GM18498 (cell line): Measurements from ENCODE around the gene FRG2C.
"Not testable (repeated sequence)": the region's sequence is repeated elsewhere in the genome, so short reads cannot be mapped to it uniquely, and the experiment has no call there.

Source experiments
- ATAC-seq: cut with Tn5 transposase; IDR thresholded peaks from one replicate; pipeline ENCODE4 v1.9.1; 2021; ENCODE audit warnings: mild to moderate bottlenecking, moderate library complexity; ENCODE audit not compliant: unreplicated experiment

FRG2C gene

DNA sequence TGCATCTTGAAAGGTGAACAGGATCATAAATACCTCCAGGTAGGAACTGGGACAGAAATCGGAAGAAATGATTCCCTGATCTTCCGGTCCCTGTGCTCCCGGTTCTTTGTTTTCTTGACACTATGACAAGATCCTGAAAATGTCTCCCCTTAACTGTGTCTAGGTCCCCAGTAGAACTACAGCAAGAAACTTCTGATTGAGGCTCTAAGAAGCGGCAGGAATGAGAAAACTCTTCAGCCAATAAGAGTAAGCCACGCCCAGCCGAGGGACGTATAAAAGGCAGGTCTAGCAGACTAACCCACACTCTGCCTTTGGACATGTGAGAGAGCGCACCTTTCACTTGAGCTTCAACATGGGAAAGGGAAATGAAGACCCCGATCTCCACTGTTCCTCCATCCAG lies at the start of gene FRG2C:
TSS of gene FRG2C (plus strand) at position 301 of the 400 bp plus-strand sequence. CDS start at position 353, 52 bp downstream.
- ATAC-seq = not testable (repeated sequence)

DNA sequence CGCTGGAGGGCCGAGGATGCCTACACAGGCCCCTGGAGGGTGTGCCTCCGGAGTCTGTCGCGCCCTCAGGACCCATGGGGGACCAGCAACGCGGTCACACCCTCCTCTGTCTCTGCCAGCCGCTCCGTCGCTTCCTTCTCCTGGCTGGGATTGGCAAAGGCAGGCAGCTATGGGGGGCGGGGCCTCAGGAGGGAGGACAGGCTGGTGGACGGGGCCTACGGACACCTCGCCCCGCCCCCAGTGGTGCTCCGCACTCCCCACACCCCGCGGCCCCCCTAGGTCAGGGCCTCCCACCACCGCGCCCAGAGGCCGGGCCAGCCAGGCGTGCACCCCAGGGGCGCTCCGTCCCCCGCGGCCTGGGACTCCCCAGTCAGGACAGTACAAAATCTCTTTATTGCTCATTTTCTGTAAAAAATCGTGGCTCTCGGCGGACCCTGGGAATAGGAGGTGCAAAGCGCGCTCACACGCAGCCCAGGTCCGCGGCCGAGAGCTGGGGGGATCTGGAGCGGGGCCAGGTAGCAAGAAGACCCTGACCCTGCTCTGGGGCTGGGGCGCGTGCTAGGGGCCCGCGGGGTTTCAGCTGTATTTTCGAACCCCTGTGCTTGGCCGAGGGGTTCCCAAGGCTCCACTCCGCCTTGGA lies 45.3 kb upstream of the FRG2C start:
- ATAC-seq = not testable (repeated sequence)

DNA sequence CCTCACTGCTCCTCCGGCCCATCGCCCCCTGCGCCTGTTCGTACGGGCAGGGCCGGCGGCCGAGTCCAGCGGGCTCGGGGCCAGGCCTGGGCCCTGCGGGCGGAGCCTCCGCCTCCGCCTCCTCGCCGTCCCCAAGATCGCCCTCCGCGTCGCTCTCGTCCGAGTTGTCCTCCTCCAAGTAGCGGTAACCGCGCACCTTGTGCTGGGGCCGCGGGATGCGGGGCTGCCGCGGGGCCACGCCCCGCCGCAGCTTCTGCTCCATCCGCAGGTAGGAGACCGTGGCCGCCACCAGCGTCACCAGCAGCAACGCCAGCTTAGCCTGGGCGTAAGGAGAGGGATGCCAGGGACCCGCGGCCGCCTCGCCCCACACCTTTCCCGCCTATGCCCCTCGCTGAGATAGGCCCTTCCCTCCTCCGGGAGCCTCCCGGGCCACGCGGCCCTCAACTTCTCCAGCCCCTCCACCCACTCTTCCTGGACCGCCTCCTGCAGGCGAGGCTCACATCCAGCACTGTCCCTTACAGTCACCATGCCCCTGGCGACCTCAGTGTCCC lies 44.6 kb upstream of the FRG2C start:
- ATAC-seq = not testable (repeated sequence)

DNA sequence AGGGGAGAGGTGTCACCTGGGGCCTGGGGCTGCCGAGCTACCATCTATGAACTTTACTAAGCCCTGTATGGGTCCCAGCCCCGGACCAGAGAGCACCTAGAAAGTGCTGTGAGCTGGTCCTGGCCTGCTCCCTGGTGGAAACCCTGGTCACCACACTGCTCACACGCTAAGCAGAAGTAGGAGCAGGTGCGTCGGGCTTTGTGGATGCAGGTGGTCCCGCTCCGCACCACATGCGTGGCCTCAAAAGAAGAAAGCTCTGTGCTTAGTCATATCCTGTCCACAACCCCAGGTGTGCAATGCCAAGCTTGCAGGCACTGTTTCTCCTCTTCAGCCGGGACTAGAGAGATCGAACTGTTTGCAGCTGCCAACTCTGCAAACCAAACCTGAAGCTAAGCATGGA lies 42.4 kb upstream of the FRG2C start:
- ATAC-seq = not testable (repeated sequence)

DNA sequence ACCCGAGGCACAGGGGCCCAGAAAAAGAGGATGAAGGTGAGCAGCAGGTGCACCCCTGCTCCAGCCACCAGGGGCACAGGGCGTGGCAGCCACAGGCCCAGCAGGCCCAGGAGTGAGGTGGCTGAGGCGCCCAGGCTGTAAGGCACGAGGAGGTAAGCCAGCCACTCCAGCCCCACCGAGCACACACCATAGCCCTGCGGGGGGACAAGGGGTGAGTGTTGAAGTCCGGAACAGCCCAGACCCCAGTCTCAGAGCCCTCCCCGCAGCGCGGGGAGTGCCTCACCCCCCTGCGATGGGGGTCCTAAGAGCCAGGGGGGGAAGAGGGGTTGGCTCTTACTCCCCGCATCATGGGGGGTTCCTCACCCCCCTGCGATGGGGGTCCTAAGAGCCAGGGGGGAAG lies 40.5 kb upstream of the FRG2C start:
- ATAC-seq = not testable (repeated sequence)

DNA sequence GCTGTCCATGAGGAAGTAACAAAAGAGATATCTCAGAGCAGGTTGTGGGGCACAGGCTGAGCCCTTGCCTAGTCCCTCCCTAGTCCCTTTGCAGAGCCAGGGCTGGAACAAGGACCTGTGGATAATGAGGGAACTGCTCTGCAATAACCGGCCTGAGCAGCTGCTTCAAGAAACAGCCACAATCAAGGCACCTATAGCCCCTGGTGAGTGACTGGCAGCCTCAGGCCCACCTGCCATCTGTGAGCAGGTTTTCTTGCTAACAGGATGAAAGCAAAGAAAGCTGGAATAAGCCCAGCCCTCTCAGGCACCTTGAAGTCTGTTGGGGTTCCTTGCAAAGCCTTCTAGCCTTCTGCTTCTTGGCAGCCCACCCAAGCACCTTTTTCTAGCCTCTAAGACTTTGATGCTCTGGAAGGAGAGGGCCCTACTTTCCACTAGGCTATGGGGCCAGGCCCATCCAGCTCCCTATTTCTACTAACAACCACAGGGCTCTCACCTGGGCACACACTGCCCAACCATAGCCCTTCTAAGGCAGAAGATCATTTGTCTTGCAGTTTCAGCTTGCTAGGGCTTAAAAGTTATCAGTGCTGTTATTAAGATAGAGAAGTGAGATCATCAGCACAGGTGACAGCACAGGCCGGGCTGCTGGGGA lies 33.1 kb upstream of the FRG2C start:
- not testable (repeated sequence) for ATAC-seq

DNA sequence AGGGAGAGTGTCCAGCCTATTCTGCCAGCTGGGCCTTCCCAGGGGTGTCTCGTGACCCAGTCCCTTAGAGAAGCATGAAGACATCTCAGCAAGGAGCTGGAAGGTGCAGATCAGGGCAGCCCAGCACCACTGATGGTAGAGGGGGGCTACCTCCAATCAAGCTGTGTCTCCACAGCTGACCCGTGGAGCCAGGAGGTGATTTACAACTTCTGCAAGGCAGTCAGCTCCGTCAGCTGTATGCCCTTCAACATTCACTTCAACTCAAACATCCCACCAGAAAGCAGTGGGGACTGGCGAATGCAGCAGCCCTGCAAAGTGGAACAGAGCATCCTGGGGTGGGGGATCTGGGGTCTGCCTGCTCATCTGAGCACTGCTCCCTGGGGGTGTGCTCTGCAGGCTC lies 32.6 kb upstream of the FRG2C start:
- ATAC-seq = no peak

DNA sequence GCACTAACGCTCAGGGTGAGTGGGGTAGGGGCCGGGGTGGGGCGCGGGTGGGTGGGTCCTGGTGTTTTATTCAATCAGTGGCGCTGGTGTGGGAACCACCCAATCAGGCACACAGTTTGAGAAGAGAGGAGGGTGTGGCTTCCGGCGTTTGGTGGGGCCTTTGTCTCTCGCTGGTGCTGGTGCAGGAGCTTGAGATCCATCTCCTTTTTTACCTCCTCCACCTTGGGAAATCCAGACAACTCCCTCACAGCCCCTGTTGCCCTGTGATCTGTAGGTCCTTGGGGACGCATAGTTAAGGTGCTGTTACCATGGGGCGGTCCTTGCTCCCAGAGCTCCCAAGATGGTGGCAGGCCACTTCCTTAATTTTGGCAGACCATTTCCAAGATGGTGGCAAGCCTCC lies 25.2 kb upstream of the FRG2C start:
- not testable (repeated sequence) for ATAC-seq

DNA sequence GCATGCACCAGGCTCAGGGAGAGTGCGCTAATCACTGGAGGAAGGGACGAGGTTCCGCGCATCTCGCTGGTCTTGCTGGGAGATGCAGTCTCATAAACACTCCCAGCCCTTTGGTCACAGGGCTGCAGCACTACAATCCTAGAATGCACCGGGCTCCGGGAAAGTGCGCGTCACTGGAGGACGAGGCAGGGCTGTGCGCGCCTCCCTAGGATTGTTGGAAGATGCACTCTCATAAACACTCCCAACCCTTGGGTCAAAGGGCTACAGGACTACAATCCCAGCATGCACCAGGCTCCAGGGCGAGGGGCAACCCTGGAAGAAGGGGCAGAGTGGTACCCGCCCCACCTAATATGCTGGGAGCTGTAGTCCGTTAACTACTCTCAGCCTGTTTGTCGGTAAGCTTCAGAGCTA lies 23.0 kb upstream of the FRG2C start:
- ATAC-seq = not testable (repeated sequence)

DNA sequence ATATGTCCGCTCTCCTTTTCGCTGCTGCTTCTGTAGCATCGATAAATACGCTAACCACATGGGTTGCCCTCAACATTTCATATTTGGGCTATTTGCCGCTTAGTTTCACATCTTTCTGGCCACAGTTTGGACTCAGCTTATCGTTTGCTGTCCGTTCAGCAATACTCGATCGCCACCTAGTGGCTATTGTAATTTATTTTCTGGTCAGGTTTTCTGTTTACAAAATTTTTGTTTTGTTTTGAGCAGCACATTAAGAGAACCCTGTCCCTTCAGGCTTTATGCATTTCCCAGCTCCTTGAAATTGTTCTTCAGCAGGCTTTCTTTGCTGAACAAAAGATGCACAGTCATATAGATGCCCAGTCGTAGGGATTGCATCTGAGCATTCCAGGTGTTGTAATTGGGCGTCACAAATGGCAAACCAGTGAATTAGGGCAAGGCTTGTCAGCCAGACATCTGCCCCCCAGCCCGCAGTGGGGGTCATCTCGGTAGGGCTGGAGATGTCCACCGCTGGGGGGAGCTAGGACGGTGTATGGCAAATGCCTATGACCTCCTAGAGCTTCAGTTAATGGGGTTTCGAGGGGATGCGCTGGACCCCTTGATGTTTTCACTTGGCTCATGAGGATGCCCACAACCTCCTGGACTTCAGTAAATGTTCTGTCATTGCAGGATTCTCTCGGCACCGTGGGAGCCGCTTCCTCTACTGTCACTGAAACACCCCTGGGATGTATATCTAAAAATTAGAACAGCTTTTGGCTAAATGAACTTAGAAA lies 20.9 kb upstream of the FRG2C start:
- ATAC-seq = not testable (repeated sequence)

DNA sequence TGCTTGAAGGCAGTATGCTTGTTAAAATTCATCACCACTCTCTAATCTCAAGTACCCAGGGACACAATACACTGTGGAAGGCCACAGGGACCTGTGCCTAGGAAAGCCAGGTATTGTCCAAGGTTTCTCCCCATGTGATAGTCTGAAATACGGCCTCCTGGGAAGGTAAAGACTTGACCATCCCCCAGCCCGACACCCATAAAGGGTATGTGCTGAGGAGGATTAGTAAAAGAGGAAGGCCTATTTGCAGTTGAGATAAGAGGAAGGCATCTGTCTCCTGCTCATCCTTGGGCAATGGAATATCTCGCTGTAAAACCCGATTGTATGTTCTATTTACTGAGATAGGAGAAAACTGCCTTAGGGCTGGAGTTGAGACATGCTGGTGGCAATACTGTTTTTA lies 18.6 kb upstream of the FRG2C start:
- ATAC-seq = not testable (repeated sequence)

DNA sequence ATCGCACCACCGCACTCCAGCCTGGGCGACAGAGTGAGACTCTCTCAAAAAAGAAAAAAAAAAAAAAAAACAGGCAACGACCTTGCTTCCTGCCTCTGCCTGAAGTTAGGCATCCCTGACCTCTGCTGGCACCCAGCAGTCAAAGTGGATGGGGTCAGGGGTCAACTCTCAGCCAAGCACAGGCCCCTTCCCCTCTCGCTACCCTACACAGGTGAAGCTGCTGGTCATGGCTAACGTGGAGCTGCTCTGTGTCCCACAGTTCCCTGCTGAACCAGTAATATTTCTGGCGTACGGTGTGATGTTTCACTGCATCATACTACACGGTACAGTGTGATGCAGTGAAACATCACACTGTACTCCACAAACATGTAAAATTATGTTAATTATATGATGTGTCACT lies 13.9 kb upstream of the FRG2C start:
- no peak for ATAC-seq

DNA sequence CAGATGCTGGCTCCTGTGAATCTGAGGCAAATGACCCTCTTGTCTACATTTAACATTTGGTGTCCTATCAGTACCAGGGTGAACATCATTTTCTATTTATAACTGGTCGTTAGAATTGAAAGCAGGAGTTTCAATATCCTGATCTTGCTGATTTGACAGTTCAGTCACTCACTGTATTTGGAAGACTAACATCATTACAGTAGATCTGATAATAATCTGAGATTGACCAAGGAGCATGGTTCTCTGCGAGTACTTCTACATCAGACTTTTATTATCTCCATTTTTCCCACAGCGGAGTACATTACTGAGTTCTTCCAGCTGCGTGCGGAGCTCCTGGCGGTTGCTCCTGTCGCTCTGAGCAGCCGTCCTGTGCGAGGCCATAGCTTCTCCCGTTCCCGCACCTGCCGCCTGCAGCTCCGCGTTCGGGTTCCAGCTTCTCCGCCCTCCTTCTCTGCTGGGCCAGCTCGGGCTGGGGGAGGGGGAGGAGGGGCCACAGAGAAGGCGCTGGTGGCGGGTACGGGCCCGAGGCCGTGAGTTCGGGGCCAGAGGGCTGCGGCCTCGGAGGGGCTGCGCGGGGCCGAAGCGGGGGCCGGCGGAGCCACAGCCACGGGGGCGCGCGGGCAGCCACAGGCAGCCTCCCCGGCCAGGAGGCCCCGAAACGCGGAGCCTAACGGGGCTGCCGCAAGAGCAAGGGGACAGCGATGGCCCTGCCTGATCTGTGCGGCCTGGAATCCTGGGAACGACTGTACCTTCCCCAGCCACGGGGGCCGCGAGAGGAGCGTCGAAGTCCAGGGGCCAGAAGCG lies 8.8 kb upstream of the FRG2C start:
- not testable (repeated sequence) for ATAC-seq

DNA sequence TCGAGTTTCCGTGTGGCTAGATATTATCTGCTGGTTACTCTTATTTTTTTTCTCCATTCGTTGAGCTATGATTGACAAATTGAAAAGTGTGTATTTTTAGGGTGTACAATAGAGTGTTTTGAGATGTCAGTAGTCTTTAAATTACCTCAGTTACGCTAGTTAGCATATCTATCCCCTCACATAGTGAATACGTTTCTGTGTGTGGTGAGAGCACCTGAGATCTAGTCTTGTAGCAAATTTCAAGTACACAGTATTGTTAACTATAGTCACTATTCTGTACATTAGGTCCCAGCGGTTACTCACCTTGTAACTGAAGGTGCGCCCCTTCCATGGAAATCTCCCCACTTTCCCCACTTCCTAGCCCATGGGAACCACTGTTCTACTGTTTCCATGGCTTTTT lies 8.2 kb upstream of the FRG2C start:
- ATAC-seq = not testable (repeated sequence)

DNA sequence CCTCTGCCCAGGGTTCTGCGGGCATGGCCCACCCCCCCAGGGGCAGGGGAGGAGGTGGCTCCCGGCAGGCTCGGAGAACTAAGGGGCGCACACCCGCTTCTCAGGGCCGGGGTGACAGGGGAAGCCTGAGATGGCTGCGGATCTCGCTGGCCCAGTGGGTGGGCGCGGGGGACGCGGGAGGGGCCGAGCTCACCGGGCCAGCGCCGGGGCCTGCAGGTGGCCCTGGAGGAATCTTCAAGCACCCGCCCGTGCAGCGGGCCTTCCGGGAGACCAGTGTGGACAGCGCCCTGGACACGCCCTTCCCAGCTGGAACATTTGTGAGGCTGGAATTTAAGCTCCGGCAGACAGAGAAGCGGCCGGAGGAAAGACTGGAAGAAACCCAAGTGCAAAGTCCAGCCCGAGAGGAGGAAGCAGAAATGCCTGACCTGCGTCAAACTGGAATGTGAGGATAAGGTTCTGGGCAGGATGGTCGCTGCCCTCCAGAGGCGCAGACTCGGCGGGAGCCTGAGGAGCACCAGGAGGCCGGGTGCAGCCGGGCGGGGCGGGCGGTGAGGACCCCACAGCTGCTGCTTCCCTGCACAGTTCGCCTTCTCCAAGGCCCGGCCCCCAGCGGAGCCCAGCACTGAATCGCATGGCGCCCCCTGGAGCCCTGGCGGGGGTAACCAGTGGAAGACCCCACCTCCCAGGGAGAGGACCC lies 5.6 kb upstream of the FRG2C start:
- not testable (repeated sequence) for ATAC-seq

DNA sequence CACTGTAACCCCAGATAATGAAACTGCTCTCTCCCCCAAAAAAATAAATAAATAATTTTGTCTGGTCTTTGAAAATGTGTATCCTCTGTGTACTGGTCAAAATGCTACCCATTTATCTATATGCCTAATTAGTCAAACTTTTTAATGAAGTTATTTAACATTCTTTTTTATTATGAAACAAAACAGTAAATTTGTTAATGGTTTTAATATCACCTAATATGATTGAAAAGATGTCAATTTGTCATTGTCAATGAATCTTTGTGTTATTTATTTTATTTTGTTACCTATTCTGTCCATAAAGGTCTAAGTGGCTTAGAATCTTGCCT lies 5.1 kb upstream of the FRG2C start:
- ATAC-seq = not testable (repeated sequence)

DNA sequence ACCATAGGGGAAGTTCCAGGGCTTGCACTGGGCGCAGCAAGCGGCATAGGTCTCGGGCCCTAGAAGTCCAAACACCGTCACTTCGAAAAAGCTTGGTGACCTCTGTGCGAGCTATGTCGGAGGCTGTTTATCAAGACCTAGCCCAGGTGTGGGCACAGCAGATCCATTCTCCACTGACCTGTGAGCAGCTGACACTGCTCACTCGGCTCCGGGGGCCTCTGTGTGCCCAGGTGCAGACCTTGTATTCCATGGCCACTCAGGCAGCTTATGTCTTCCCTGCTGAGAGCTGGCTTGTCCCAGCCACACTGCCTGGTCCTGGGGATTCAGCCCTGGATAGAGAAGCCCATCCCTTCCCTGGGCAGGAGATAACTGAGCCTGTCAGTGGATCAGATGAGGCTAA lies 1.5 kb downstream of the FRG2C start:
- not testable (repeated sequence) for ATAC-seq

DNA sequence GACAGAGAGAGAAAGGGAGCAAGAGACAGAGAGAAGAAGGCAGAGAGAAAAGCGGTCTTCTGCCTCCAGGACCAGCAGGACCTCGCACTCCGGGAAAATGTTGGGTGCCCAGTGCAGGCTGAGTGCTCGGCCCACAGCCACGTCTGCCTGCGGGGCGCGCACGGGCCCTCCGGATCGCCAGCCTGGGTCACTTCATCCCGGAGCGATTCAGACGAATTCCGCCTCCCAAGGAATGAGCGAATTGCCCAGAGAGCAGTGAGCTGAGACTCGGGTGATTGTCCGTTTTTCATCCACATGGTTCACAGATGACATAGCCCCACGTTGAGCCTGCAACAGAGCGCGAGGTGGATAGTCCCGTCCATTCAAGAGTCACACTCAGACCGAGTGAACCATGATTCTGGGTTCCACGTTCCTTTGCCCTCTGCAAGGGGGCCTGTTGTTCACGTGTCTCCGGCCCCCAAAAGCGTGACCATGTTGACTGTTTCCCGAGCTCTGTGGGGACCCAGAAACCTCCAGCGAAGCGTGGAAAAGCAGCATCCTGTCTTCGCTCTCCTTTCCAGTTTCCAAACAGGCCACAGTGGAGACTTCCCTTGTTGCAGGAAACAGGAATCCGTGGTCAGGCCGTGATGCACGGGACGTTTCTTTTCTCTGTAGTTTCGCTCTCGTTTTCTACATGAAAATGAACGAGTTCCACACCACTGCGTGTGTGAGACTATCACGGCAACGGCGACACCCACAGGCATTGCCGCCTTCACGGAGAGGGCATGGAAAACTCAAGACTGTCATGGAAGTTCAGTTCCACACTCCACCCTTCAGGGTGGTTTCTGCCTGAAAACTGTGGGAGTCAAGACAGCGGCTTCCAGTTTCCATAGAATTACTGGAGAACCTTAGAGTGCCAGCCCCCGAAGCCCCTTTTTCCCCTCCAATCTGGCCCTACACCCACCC lies 3.9 kb downstream of the FRG2C start:
- not testable (repeated sequence) for ATAC-seq

DNA sequence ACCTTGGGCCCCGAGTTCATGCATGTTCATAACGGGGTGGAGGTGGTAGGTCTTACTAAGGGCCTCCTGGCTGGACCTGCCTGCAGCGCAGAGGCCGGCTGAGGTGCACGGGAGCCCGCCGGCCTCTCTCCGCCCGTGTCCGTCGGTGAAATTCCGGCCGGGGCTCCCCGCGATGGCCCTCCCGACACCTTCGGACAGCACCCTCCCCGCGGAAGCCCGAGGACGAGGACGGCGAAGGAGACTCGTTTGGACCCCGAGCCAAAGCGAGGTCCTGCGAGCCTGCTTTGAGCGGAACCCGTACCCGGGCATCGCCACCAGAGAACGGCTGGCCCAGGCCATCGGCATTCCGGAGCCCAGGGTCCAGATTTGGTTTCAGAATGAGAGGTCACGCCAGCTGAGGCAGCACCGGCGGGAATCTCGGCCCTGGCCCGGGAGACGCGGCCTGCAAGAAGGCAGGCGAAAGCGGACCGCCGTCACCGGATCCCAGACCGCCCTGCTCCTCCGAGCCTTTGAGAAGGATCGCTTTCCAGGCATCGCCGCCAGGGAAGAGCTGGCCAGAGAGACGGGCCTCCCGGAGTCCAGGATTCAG lies 4.7 kb downstream of the FRG2C start:
- not testable (repeated sequence) for ATAC-seq
